Adipose tissue (tissue), 3 donors: ENCODE measurements around the gene MOB4. TPM values are rescaled to one million over a fixed set of nuclear protein-coding genes. Genes with fewer than 3 reads are reported as not detected.
A peak's percentile ranks its signal among the peaks of the same experiment; 100 is the strongest.
"Not testable (repeated sequence)": the region's sequence is repeated elsewhere in the genome, so short reads cannot be mapped to it uniquely, and the experiment has no call there.

ENCODE experiments used
- H3K27ac ChIP-seq: one replicate; pipeline ENCODE4 v1.5.1; 2013; ENCODE audit warnings: low read depth, low read length
- WGBS, 3 donors: extraction: QIAGEN DNeasy Blood & Tissue Kit; methylation state at CpG; one replicate each; pipeline ENCODE4 v1.1.7; 2013; 5-methylcytosine and 5-hydroxymethylcytosine counted together
- polyA plus RNA-seq, 3 donors: library from polyadenylated mRNA; stranded (reverse); fragments of 200-250 nt; gene quantifications; one replicate each; pipeline ENCODE4 v1.2.3, GENCODE V29; 2013
- donor health status: healthy with polysubstance abuse.
- donor health status: Bipolar disorder and iron deficiency.
- donor health status: healthy.

MOB4 gene
- polyA plus RNA-seq, 3 donors = 9.8 to 26.8 (median 23.5) TPM

DNA sequence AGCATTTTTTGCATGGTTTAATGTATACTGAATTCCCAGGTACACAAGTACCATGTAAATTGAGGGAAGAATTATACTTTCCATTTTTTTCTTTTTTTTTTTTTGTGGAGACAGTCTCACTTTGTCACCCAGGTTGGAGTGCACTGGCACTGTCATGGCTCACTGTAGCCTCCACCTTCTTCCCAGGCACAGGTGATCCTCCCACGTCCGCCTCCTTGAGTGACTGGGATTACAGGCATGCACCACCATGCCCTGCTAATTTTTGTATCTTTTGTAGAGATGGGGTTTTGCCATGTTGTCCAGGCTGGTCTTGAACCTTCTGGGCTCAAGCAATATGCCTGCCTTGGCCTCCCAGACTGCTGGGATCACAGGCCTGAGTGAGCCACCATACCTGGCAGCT, 11.9 kb upstream of the MOB4 start:
- 92 to 98% (median 95%) methylated on average over 2 of the region's 2 CpGs for WGBS, 3 donors
- H3K27ac ChIP-seq = no peak overlapping the region

DNA sequence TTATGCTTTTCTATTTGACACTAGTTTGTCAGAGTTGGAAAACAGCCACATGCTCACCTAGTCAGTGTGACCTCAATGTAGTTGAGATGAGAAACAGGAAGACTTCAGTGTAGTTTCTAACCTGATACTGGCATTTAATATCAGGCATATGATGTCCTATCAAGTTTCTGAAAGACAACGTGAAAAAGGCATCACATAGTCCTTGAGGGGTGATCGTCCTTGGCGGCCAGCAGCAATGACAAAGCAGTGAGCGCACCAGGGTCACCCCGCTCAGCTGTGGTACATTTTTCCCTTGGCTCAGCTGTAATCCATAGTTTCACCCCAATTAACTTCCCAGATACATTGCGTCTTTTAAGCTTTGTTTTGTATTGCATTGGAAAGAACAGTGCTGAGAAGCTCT, 11.4 kb upstream of the MOB4 start:
- WGBS, 3 donors = 89 to 95% (median 94%) methylated on average over 6 of the region's 6 CpGs
- H3K27ac ChIP-seq = no peak overlapping the region

DNA sequence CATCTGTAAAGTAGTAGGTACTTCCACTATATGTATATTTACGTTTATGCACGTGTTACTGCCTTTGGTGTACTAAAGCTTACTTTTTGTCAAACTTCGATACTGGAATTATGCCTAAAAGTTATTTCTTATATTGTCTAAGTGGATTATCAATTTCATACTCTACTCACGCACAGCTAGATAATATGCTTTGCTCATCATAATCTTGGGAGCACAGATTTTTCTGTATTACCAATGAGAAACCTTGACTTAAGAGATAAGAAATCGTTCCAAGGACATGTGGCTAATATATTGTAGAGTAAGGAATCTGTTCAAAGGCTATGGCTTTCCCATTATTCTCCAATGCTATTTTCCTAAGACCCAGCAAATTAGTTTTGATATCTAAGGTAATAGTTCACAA, 9.2 kb upstream of the MOB4 start:
- H3K27ac ChIP-seq = no peak overlapping the region
- 70 to 95% (median 94%) methylated on average over 5 of the region's 5 CpGs for WGBS, 3 donors

DNA sequence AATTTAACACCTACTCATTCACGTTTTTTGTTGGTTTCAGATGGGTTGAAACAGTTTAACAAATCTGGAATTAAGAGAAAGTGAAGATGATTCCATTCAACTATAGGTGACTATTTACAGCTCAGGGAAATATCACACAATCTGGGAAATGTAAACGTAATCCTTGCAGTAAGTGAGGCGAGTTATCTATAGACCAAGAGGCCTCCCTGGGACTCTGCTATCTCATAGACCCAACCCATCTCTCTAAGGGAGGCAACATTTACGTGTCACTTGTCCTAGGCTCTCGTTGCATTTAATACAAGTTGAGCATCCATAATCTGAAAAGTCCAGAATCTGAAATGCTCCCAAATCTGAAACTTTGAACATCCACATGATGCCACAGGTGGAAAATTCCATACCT, 2.0 kb upstream of the MOB4 start:
- WGBS, 3 donors = 93 to 96% (median 94%) methylated on average over 5 of the region's 5 CpGs
- H3K27ac ChIP-seq = no peak overlapping the region

DNA sequence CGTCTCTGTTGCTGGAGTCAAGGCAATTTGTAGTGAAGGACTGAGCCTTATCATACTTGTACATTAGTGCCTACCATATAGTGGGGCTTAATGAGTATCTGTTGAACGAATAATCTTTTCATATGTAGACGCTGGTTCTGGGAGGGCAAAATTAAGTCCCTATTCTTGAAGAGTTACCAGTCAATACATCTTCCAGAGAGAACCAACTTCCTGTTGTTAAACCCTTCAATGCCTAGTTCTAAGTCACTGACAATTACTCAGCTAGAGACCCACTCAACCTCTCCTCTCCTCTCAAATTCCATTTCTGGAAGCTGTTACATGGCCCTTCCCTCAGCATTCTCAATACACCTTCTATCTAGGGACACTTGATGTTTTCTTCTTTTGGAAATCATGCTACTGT, 1.1 kb upstream of the MOB4 start:
- 59 to 68% (median 59%) methylated on average over 3 of the region's 3 CpGs for WGBS, 3 donors
- H3K27ac ChIP-seq = no peak overlapping the region

DNA sequence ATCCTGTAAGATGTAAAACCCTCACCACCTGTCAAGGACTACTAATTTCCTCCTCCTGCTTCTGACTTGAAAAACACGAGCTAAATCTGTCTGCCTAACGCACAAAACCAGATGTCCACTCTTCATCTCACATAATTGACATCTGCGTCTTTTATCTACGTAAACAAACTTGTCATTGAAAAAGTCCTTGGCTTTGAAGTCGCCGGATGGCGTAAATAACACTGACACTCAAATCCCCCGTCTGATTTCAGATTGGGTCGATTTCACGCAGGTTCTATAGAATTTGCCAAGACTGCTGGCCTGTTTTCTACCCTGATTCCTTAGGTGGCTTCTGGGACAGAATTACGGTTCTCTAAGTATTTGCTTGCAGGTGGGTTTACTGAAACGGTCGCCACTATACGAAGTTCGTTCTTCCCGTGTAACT, 539 bp upstream of the MOB4 start:
- H3K27ac ChIP-seq = peak overlapping the region; percentile 83
- 0% methylated on average over 16 of the region's 16 CpGs for WGBS, 3 donors

DNA sequence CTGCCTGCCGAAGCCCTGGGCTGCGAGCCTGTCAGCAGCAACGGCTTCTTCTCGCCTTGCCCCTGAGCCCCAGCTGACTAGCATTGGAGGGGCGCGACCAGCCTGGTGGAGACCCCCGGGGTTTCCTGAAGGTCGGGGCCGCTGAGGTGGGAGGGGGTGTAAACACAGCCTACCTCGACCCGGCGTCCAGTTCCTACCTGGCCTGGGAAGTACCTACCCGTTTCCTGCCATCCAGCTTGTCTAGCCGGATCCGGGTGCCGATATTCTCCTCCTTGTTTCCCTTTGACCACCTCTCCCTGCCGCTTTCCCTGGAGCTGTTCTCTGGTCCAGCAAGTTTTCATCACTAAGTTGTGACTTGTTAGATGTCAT, 511 bp downstream of the MOB4 start:
- 0% methylated on average over 16 to 17 of the region's 17 CpGs for WGBS, 3 donors
- no peak overlapping the region for H3K27ac ChIP-seq

DNA sequence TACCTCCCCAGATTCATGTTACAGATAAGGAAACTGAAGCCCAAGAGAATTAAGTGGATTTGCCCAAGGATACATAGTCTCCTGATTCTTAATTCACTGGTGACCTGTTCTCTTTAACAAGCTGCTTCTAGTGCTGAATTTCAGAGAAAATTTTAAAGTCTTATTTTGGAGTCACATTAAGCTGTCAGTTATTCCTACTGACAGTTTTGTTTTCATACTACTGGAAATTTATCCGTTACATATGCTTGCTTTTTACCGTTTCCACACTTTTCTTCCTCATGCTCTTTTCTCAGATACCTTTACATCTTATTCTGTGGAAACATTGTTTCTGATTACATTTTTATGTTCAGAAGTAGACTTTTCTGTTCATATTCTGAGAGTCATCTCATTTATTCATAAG, 1.3 kb downstream of the MOB4 start:
- WGBS, 3 donors = 18 to 42% (median 36%) methylated on average over 2 of the region's 2 CpGs

DNA sequence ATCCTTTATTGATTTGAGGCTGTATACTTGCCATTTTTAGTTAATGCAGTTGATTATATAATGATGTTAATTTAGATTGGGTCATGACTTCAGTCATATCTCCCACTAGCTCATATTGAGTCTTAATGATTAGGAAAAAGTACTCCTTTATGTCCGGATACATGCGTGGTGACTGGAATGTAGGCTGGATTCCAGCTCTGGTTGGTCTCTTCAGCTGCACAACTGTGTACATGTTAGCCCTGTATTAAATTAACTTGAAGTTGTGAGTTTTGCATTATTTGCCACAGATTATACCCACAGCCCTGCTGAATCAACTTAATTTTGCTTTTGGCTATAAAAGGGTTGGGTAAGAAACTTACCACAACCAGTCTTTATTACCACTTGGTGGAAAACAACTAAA, 22.5 kb downstream of the MOB4 start:
- no peak overlapping the region for H3K27ac ChIP-seq
- 25 to 54% (median 38%) methylated on average over 2 of the region's 2 CpGs for WGBS, 3 donors

More for the DNA sequence above, 1.3 kb downstream of the MOB4 start:
- no peak overlapping the region for H3K27ac ChIP-seq

DNA sequence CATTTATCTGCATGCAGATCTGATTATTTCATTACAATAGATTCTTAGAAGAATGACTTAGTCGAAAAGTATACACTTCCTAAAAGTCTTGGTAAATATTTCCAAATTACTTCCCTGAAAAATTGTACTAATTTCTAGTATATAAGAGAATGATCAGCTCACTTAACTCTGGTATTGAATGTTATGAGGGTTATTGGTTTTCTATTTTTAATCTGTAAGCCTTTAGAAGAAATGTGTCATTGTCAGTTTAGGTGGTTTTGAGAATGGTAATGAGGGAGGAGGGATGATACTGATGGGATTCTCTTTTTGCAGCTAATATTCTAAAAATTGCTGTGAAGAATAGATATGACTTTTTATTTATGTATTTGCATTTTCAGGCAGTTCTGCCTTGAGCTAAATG, 23.9 kb downstream of the MOB4 start:
- no peak overlapping the region for H3K27ac ChIP-seq
- WGBS, 3 donors = 73 to 87% (median 73%) methylated on average over 1 of the region's 1 CpG

DNA sequence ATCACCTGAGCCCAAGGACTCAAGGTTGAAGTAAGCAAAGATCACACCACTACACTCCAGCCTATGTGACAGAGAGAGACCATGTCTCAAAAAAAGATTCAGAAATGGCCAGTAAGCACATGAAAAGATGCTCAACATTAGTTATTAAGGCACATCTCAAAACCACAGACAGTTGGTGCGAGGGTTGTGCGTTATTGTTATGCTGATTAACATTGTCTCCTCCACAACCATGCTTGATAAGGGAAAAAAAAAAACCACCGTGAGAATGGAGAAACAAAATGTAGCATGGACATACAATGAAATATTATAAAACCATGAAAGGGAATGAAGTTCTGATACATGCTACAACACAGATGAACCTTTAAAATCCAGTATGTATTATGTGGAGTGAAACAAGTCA, 27.3 kb downstream of the MOB4 start:
- H3K27ac ChIP-seq = no peak overlapping the region
- WGBS, 3 donors = 90 to 97% (median 94%) methylated on average over 3 of the region's 3 CpGs

DNA sequence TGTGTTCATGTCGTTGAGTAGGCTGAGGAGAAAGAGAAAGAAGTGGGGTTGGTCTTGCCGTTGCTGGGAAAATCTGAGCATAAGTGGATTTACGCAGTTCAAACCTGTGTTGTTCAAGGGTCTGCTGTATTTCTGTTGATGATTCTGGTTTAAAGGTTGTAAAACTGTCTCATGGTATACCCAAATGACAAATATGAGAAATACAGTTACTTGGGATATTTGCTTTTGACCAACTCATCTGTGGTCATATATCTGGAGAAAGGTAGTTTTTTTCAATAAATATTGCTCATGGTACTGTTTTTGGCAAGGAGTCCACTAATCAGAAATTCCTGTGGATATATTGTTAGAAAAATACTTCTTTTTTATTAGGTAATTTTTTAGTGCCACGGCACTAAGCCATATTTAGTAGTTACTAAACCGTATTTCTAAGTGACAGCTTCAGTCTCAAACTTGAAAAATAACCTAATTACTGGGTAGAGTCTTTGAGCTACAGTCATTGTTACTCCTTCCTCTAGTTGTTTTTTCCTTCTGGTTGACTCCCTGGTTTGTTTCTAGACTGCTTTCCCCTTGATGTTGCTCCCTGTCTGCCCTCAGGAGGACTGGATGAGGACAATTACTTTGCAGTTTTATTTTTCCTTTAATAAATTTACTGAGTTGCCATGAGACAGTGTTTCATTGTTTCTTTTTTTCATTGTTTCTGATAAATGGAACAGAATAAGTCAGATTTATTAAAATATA, 31.5 kb downstream of the MOB4 start:
- WGBS, 3 donors = 83 to 87% (median 87%) methylated on average over 5 of the region's 5 CpGs
- no peak overlapping the region for H3K27ac ChIP-seq

DNA sequence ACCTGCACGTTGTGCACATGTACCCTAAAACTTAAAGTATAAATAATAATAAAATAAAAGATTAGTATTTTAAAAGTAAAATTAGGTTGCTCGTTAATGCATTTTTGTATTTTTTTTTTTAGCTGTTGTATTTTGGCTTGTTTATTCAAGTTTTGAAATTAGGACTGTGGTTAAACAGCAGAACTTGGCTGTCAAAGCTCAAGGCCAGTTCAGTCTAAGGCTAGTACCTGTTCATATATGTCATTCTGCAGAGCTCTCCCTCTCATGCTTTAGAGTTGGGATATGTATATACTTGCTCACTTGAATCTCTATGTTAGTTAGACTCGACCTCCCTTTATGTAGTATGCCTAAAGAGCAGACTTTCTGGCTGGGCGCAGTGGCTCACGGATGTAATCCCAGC, 32.7 kb downstream of the MOB4 start:
- H3K27ac ChIP-seq = no peak overlapping the region
- WGBS, 3 donors = 91 to 94% (median 92%) methylated on average over 5 of the region's 5 CpGs

DNA sequence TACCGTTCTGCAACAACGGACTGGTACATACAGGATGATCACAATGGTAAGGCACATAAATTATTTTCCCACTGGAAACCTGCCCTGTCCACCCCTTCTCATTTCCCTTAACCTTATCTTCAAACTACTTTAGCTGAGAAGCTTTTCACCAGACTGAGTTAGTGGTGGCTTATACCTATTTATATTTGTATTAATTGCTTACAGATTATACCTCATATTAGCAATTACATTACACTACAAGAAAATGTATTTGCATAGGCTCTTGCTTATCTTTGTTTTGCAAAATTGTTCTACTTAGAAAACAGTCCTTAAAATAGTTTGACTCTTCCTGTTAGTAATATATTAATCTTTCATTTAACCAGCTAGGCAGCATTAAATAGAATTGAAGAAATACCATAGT, 35.4 kb downstream of the MOB4 start:
- 68 to 93% (median 89%) methylated on average over 2 of the region's 2 CpGs for WGBS, 3 donors
- not testable (repeated sequence) for H3K27ac ChIP-seq

DNA sequence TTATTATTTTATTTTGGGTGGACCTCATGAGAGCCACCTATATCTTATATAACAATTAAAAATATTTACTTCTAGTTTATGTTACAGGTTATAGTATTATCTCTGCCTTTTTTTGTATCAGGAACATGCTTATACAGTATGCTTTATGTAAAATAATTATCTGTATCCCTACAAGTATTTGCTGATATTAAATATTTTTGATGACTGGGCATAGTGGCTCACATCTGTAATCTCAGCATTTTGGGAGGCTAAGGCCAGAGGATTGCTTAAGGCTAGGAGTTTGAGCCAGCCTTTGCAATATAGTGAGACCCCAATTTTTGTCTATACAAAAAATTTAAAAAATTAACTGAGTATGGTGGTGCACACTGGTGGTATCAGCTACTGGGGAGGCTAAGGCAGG, 39.6 kb downstream of the MOB4 start:
- no peak overlapping the region for H3K27ac ChIP-seq

DNA sequence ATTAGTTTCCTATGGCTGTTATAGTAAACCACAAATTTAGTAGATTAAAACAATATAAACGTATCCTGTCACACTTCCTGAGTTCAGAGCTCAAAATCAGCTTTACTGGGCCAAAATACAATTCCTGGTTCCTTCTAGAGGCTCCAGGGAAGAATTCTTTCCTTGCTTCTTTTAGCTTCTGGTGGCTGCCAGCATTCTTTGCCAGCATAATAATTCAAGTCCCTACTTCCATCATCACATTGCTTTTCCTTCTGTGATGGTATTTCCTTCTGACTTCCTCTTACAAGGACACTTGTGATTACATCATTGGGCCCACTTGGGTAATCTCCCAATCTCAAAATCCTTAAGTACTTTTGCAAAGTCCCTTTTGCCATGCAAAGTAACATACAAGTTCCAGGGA, 40.6 kb downstream of the MOB4 start:
- WGBS, 3 donors = 15 to 64% (median 27%) methylated on average over 1 of the region's 1 CpG
- H3K27ac ChIP-seq = no peak overlapping the region

DNA sequence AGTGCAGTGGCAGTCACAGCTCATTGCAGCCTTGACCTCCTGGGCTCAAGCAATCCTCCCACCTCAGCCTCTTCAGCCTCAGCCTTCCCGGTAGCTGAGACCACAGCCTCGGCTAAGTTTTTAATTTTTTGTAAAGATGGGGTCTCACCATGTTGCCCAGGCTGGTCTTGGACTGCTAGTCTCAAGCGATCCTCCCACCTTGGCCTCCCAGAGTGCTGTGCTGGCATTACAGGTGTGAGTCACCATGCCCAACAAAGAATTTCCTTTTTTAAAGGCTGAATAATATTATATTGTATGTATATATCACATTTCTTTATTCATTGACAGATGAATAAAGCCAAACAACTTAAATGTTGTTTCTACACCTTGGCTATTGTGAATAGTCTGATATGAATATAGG, 42.5 kb downstream of the MOB4 start:
- H3K27ac ChIP-seq = no peak overlapping the region
- 96 to 99% (median 96%) methylated on average over 3 of the region's 3 CpGs for WGBS, 3 donors

DNA sequence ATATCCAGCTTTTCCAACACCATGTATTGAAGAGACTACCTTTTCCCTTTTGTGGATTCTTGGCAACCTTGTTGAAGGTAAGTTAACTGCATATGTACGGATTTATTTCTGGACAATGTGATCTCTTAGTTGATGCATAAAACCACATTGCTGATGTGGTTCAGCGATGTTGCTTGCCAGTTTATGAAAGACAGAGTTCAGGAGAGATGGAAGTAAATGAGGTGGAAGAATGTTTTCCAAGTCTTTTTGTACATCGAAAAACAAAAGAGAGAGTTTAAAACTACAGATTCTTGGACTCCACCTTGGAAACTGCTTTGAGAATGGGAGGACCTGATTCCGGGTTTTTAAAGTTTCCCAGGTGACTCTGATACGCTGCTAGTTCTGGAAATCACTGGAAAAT, 43.8 kb downstream of the MOB4 start:
- H3K27ac ChIP-seq = no peak overlapping the region
- WGBS, 3 donors = 95 to 97% (median 96%) methylated on average over 5 of the region's 5 CpGs

DNA sequence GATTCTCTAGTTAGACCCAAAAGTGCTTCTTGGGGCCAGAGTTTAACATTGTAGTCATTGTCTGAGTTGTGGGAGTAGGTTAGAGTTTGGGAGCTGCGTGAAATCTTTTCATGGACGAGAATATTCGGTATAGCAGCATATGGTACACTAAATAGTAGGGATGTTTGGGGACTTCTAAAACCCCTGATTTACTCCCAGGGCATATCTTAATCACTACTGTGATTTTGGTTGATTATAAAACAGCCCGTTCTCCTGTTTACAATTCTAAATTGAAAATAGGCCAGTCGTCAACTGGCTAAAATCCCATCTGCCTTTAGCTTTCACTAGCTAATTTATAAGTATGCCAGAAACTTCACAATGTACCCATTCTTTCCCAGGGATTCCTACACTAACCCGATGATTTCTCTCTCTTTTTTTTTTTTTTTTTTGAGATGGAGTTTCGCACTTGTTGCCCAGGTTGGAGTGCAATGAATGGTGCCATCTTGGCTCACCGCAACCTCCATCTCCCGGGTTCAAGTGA, 44.3 kb downstream of the MOB4 start:
- H3K27ac ChIP-seq = no peak overlapping the region
- WGBS, 3 donors = 85 to 95% (median 93%) methylated on average over 9 of the region's 9 CpGs

DNA sequence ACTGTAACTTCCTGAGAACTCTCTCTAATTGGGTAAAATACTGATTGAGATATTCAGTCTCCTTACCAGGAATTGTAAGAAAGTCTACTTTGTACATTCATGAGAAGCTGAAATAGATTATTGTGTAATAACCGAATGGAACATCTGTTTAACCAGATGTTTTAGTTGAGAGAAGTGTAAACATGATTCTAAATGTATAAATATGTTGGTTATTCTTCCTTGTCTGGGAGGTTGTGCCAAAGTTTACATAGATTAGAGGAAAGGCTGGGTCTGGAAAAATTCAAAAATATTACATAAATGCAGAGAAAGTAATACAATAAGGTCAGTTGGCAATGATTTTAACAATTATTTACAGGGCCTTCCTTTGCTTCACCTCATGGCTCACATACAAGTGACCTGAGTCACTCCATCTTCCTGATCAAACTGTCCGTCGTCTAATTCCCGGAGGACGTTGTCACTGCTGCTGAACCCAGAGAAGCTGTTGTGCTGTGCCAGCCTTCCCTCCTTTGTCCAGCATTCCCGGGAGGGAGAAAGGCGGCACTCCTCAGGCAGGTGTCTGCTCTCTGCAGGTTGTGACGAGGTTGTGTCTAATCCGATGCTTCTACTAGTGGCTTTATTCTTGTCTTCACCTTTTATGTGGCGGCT, 55.9 kb downstream of the MOB4 start:
- WGBS, 3 donors = 65 to 75% (median 69%) methylated on average over 10 of the region's 10 CpGs
- H3K27ac ChIP-seq = no peak overlapping the region
